K562 (cell line): ENCODE measurements around the gene SYNGR3. TPM values are rescaled to one million over a fixed set of nuclear protein-coding genes. Genes with fewer than 3 reads are reported as not detected.

Source experiments
- CTBP1 ChIP-seq: fragments of 450-650 bp; IDR thresholded peaks from 2 replicates; pipeline ENCODE4 v1.6.1; 2016; ENCODE audit warnings: borderline replicate concordance
- ELF1 ChIP-seq: fragments of 200-800 bp; sonication (Bioruptor generic); IDR thresholded peaks from 2 replicates; pipeline ENCODE4 v1.6.1; 2016; ENCODE audit warnings: missing genetic modification characterization, missing compliant biosample characterization
- ELF2 ChIP-seq: fragments of 250-450 bp; sonication (Bioruptor Pico); IDR thresholded peaks from 2 replicates; pipeline ENCODE4 v1.5.0; 2021; ENCODE audit warnings: mild to moderate bottlenecking
- NR3C1 ChIP-seq: sonication (generic); formaldehyde crosslinking; IDR thresholded peaks from 2 replicates; pipeline ENCODE4 v1.8.1; 2022; ENCODE audit warnings: missing genetic modification reagents
- NRF1 ChIP-seq, 2 experiments: fragments of 450-650 bp; IDR thresholded peaks in 1 of 2; conservative IDR thresholded peaks in 1 of 2; 2 replicates each; pipeline ENCODE4 v1.6.1; 2014; ENCODE audit warnings: mild to moderate bottlenecking in 2 of 2
- TOE1 ChIP-seq, 2 experiments: fragments of 450-650 bp in 1 of 2; sonication (generic) in 1 of 2; formaldehyde crosslinking in 1 of 2; IDR thresholded peaks; 2 replicates each; pipeline versions ENCODE4 v1.7.1 to v1.8.0; 2016 to 2022; ENCODE audit warnings: borderline replicate concordance in 2 of 2, mild to moderate bottlenecking in 2 of 2, antibody characterized with exemption in 1 of 2, inconsistent platforms in 1 of 2, low read depth in 1 of 2, missing genetic modification reagents in 1 of 2, moderate library complexity in 1 of 2
- ZBTB17 ChIP-seq: fragments of 450-650 bp; formaldehyde crosslinking; IDR thresholded peaks from 2 replicates; pipeline ENCODE4 v1.4.0; 2020; ENCODE audit warnings: mild to moderate bottlenecking
- ZNF253 ChIP-seq: fragments of 250-450 bp; sonication (Bioruptor Pico); conservative IDR thresholded peaks from 2 replicates; pipeline ENCODE4 v1.6.1; 2021; ENCODE audit warnings: mild to moderate bottlenecking
- polyA plus RNA-seq, 8 experiments: library from polyadenylated mRNA; depleted of rRNA in 4 of 8; stranded (reverse) in 5 of 8; unstranded in 3 of 8; fragments of >200 nt; fragmentation: Nextera tagmentation in 2 of 8; fragmentation: Illumina TruSeq in 1 of 8; extraction: Ambion mirVana in 2 of 8; extraction: Trizol in 1 of 8; gene quantifications; 2 replicates each; pipeline versions ENCODE4 v1.2.1 to v1.2.3, GENCODE V29; 2011 to 2014; ENCODE audit warnings: inconsistent platforms in 1 of 8, missing spikeins in 1 of 8
- total RNA-seq, 7 experiments: library from RNA; depleted of rRNA in 6 of 7; stranded (reverse); fragments of >200 nt in 6 of 7; fragmentation: Illumina TruSeq in 2 of 7; extraction: Trizol in 2 of 7; gene quantifications; 2 replicates each; pipeline versions ENCODE4 v1.2.1 to v1.2.3, GENCODE V29; 2011 to 2021; ENCODE audit warnings: low replicate concordance in 1 of 7
- TF ChIP-seq, protein P1 (sequence below): sonication (generic); formaldehyde crosslinking; IDR thresholded peaks from 2 replicates; pipeline ENCODE4 v1.8.0; 2022; ENCODE audit warnings: mild to moderate bottlenecking, missing genetic modification reagents
- TF ChIP-seq, protein P2 (sequence below), 2 experiments: fragments of 450-650 bp; IDR thresholded peaks; 2 replicates each; pipeline ENCODE4 v1.6.1; 2016; ENCODE audit warnings: mild to moderate bottlenecking in 2 of 2, borderline replicate concordance in 1 of 2, low read depth in 1 of 2, moderate library complexity in 1 of 2
- TF ChIP-seq, protein P3 (sequence below), 3 experiments: IDR thresholded peaks in 2 of 3; conservative IDR thresholded peaks in 1 of 3; 2 replicates each; pipeline ENCODE4 v1.5.1; 2011 to 2012; ENCODE audit warnings: low read length in 3 of 3, mild to moderate bottlenecking in 3 of 3, control low read depth in 2 of 3, improper control_type of control experiment in 1 of 3, inconsistent platforms in 1 of 3, low read depth in 1 of 3, mixed read lengths in 1 of 3, moderate library complexity in 1 of 3; ENCODE audit not compliant: insufficient read depth in 2 of 3

The SYNGR3 gene
- total and polyA plus RNA-seq, 9 of the 15 experiments (the other 6 are each of a cell fraction or from before 2014, with no cell fraction given), result 3.7 to 69.2 (median 36.3) TPM

DNA sequence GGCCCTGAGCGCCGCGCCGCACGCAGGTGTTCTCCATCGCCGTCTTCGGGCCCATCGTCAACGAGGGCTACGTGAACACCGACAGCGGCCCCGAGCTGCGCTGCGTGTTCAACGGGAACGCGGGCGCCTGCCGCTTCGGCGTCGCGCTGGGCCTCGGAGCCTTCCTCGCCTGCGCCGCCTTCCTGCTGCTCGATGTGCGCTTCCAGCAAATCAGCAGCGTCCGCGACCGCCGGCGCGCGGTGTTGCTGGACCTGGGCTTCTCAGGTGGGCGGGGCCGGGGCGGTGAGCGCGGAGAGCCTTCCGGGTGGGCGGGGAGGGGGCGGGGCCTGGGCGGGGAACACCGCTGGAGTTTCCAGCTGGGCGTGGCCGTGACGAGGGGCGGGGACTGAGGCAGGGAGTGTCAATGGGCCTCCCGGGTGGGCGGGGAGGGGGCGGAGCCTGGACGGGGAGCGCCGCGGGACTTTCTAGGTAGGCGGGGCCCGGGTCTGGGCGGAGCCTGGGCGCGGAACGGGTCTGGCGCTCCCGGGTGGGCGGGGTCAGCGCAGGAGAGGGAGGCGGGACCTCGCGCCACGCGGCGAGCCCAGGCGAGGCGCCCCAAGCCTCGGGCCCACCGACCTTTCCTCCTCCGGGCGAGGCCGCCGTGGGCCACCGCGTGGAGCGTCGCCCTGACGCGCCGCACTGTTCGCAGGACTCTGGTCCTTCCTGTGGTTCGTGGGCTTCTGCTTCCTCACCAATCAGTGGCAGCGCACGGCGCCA is 2.4 kb downstream of the SYNGR3 start (continued):
- TF ChIP-seq, protein P1, sequence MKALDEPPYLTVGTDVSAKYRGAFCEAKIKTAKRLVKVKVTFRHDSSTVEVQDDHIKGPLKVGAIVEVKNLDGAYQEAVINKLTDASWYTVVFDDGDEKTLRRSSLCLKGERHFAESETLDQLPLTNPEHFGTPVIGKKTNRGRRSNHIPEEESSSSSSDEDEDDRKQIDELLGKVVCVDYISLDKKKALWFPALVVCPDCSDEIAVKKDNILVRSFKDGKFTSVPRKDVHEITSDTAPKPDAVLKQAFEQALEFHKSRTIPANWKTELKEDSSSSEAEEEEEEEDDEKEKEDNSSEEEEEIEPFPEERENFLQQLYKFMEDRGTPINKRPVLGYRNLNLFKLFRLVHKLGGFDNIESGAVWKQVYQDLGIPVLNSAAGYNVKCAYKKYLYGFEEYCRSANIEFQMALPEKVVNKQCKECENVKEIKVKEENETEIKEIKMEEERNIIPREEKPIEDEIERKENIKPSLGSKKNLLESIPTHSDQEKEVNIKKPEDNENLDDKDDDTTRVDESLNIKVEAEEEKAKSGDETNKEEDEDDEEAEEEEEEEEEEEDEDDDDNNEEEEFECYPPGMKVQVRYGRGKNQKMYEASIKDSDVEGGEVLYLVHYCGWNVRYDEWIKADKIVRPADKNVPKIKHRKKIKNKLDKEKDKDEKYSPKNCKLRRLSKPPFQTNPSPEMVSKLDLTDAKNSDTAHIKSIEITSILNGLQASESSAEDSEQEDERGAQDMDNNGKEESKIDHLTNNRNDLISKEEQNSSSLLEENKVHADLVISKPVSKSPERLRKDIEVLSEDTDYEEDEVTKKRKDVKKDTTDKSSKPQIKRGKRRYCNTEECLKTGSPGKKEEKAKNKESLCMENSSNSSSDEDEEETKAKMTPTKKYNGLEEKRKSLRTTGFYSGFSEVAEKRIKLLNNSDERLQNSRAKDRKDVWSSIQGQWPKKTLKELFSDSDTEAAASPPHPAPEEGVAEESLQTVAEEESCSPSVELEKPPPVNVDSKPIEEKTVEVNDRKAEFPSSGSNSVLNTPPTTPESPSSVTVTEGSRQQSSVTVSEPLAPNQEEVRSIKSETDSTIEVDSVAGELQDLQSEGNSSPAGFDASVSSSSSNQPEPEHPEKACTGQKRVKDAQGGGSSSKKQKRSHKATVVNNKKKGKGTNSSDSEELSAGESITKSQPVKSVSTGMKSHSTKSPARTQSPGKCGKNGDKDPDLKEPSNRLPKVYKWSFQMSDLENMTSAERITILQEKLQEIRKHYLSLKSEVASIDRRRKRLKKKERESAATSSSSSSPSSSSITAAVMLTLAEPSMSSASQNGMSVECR (CRISPR knock-in tag), result peak; percentile 83
- peak; percentile 51; the same call in 1 of the 2 replicates for TF ChIP-seq ZBTB17 (CRISPR knock-in tag)
- TF ChIP-seq ELF2 (CRISPR knock-in tag), result no peak; the same call in 1 of the 2 replicates
- TF ChIP-seq, protein P2, sequence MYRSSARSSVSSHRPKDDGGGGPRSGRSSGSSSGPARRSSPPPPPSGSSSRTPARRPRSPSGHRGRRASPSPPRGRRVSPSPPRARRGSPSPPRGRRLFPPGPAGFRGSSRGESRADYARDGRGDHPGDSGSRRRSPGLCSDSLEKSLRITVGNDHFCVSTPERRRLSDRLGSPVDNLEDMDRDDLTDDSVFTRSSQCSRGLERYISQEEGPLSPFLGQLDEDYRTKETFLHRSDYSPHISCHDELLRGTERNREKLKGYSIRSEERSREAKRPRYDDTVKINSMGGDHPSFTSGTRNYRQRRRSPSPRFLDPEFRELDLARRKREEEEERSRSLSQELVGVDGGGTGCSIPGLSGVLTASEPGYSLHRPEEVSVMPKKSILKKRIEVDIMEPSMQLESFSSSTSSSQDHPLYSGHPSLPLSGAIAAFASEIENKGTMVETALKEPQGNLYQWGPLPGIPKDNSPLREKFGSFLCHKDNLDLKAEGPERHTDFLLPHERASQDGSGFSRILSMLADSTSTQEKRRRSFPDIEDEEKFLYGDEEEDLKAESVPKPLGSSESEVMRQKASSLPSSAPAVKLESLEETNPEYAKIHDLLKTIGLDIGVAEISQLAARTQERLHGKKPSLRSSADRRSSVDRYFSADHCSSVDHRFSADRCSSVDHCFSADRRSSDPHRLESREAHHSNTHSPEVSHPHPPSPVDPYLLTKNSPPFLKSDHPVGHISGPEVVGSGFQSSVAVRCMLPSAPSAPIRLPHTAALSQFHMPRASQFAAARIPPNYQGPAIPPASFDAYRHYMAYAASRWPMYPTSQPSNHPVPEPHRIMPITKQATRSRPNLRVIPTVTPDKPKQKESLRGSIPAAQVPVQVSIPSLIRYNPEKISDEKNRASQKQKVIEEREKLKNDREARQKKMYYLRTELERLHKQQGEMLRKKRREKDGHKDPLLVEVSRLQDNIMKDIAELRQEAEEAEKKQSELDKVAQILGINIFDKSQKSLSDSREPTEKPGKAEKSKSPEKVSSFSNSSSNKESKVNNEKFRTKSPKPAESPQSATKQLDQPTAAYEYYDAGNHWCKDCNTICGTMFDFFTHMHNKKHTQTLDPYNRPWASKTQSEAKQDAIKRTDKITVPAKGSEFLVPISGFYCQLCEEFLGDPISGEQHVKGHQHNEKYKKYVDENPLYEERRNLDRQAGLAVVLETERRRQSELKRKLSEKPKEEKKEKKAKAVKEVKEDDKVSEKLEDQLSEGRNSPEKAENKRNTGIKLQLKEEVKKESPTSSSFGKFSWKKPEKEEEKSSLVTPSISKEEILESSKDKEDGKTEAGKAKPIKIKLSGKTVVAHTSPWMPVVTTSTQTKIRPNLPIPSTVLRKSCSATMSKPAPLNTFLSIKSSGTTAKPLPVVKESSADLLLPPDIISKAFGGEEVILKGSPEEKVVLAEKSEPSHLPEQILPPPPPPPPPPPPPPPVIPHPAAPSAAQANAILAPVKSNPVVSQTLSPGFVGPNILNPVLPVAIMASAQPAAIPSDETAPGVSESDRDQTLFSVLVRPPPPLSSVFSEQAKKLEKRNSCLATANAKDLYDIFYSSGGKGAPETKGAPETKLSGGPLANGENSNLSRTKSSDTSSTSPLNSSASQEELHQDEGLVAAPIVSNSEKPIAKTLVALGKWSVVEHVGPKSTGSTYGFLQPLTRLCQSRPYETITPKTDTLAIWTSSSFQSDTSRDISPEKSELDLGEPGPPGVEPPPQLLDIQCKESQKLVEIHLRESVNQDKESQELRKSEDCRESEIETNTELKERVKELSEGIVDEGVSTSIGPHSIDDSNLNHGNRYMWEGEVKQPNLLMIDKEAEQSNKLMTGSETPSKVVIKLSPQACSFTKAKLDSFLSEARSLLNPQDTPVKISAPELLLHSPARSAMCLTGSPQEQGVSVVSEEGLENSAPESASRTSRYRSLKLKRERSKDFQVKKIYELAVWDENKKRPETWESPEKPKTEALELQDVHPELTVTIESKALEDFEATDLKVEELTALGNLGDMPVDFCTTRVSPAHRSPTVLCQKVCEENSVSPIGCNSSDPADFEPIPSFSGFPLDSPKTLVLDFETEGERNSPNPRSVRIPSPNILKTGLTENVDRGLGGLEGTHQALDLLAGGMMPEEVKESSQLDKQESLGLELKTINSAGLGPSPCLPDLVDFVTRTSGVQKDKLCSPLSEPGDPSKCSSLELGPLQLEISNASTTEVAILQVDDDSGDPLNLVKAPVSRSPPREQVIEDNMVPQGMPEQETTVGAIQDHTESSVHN (IDR thresholded peaks at IDR 0.05; ENCODE audit: borderline replicate concordance in 1 of 2, low read depth in 1 of 2), result no peak
- peak; percentile 76 to 83 for TF ChIP-seq NRF1 (conservative IDR thresholded peaks at IDR 0.05 in 1 of 2, IDR thresholded peaks at IDR 0.05 in 1 of 2)
- TF ChIP-seq ZNF253 (CRISPR knock-in tag), result no peak
- TF ChIP-seq NR3C1 (CRISPR knock-in tag), result peak; percentile 77
- peak; percentile 80 for TF ChIP-seq ELF1 (tag)
- TF ChIP-seq CTBP1, result peak; percentile 62
- TF ChIP-seq TOE1 (IDR thresholded peaks at IDR 0.05; ENCODE audit: borderline replicate concordance), result no peak
- 0 out of 2 replicates have a peak, but pooled peaks have one; percentile 89 for TF ChIP-seq TOE1 (CRISPR knock-in tag; IDR thresholded peaks at IDR 0.05; ENCODE audit: borderline replicate concordance, low read depth)
- TF ChIP-seq, protein P3, sequence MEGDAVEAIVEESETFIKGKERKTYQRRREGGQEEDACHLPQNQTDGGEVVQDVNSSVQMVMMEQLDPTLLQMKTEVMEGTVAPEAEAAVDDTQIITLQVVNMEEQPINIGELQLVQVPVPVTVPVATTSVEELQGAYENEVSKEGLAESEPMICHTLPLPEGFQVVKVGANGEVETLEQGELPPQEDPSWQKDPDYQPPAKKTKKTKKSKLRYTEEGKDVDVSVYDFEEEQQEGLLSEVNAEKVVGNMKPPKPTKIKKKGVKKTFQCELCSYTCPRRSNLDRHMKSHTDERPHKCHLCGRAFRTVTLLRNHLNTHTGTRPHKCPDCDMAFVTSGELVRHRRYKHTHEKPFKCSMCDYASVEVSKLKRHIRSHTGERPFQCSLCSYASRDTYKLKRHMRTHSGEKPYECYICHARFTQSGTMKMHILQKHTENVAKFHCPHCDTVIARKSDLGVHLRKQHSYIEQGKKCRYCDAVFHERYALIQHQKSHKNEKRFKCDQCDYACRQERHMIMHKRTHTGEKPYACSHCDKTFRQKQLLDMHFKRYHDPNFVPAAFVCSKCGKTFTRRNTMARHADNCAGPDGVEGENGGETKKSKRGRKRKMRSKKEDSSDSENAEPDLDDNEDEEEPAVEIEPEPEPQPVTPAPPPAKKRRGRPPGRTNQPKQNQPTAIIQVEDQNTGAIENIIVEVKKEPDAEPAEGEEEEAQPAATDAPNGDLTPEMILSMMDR (IDR thresholded peaks at IDR 0.05 in 2 of 3, conservative IDR thresholded peaks at IDR 0.05 in 1 of 3; ENCODE audit: insufficient read depth in 2 of 3, low read depth in 1 of 3, low read length in 3 of 3), result no peak
